Natural killer cell (primary cell): ENCODE measurements around the gene ZNF521. TPM values are rescaled to one million over a fixed set of nuclear protein-coding genes. Genes with fewer than 3 reads are reported as not detected.

ENCODE experiments used
- ATAC-seq, 3 donors: fragments of 150-1000 bp in 2 of 3; fragments of 200-7000 bp in 1 of 3; cut with Tn5 transposase; 1 replicate in 1 of 3; 2 replicates in 2 of 3; pipeline ENCODE4 v1.10.0; 2021; ENCODE audit warnings: mild to moderate bottlenecking in 2 of 3, moderate library complexity in 2 of 3
- DNase-seq, 2 donors: peaks; one replicate each; pipeline versions ENCODE4 v3.0.0 to v3.0.0-alpha.2; 2013 to 2021; ENCODE audit warnings: mixed read lengths in 1 of 2
- H3K27ac ChIP-seq: one replicate; pipeline ENCODE4 v1.5.1; 2013; ENCODE audit warnings: mild to moderate bottlenecking, low read length
- H3K27me3 ChIP-seq: one replicate; pipeline ENCODE4 v1.6.1; 2013; ENCODE audit warnings: low read length; ENCODE audit not compliant: control insufficient read depth, insufficient read depth
- H3K36me3 ChIP-seq: one replicate; pipeline ENCODE4 v1.6.1; 2013; ENCODE audit warnings: low read length; ENCODE audit not compliant: control insufficient read depth, insufficient read depth
- H3K4me1 ChIP-seq: one replicate; pipeline ENCODE4 v1.6.1; 2013; ENCODE audit warnings: low read length; ENCODE audit not compliant: control insufficient read depth, insufficient read depth
- H3K4me3 ChIP-seq: one replicate; pipeline ENCODE4 v1.5.1; 2013; ENCODE audit warnings: low read length
- H3K9me3 ChIP-seq: one replicate; pipeline ENCODE4 v1.6.1; 2013; ENCODE audit warnings: low read length; ENCODE audit not compliant: control insufficient read depth, insufficient read depth
- H3K27ac Mint-ChIP-seq, 2 donors: one replicate each; pipeline ENCODE4 v1.8.0; 2022; ENCODE audit warnings: mild to moderate bottlenecking in 2 of 2, mixed read lengths in 2 of 2, moderate library complexity in 1 of 2
- H3K27me3 Mint-ChIP-seq, 2 donors: one replicate each; pipeline ENCODE4 v1.8.0; 2022; ENCODE audit warnings: low read depth in 2 of 2, mixed read lengths in 2 of 2
- H3K36me3 Mint-ChIP-seq: one replicate; pipeline ENCODE4 v1.8.0; 2022; ENCODE audit warnings: mixed read lengths
- H3K4me1 Mint-ChIP-seq, 2 donors: one replicate each; pipeline ENCODE4 v1.8.0; 2022; ENCODE audit warnings: mixed read lengths in 2 of 2
- H3K4me3 Mint-ChIP-seq: one replicate; pipeline ENCODE4 v1.8.0; 2022; ENCODE audit warnings: mild to moderate bottlenecking, moderate library complexity, mixed read lengths
- H3K9me3 Mint-ChIP-seq, 2 donors: one replicate each; pipeline ENCODE4 v1.8.0; 2022; ENCODE audit warnings: mixed read lengths in 2 of 2
- WGBS: methylation state at CpG from one replicate; pipeline ENCODE4 v1.1.7; 2013; ENCODE audit warnings: missing lambda C conversion rate; ENCODE audit not compliant: insufficient coverage; 5-methylcytosine and 5-hydroxymethylcytosine counted together
- intact Hi-C: fragments of 100-400 bp; cut with micrococcal nuclease; formaldehyde crosslinking; loops from one replicate; pipeline ENCODE4 v1.14.2; 2022
- total RNA-seq, 4 donors: library from RNA; stranded (reverse); fragments of 120-200 nt in 1 of 4; gene quantifications; one replicate each; pipeline versions ENCODE4 v1.2.3 to v1.2.4, GENCODE V29; 2013 to 2022
- TF ChIP-seq, protein P1 (sequence below): fragments of 200-600 bp; IDR thresholded peaks from one replicate; pipeline ENCODE4 v1.8.0; 2022; ENCODE audit warnings: antibody characterized with exemption

The ZNF521 gene
- total RNA-seq, 3 donors from 2014 or later (not counting 1 experiment from before 2014, with no cell fraction given) = 0.19 to 3.5 (median 0.54) TPM

DNA sequence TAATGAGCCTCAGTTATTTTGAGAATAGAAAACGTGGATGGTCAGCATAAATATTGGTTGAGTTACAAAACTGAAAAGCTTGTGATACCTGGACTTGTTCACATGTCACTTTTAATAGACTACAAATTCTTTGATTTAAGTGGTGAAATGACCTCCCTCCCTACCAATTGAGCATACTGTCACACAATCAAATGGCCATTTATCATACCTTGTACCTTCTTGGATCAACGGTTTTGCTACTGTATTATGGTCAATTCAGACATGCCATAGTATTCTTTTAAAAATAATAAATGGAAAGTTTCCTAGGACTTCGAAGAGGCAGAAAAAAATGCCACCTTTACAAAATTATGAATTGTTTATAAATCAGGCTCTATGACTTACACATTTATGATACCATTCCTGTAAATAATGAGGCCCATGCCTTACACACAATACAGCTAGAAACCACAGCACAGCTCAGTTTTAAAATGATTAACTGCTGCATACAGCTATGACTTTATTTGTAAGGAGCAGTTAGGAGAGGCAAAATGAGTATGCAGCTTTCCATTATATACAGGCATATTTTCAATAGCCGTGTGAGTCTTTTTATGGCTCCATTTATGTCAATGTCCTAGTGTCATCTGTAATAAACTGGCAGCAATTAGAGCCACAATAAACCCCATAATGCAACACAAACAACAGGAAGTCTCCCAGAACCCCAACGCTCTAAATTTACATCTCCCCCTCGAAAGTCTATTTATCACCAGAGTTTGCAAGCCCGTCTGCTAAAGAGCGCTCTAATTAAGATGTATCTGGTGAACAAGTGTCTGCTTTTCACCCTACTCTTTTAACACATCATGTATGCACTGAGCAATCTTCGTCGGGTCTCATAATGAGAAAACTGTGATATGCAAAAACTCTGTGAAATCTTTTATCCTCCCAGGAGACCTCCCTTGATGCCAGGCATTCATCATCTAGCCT, 176.1 kb downstream of the ZNF521 start:
- Histone ChIP-seq H3K9me3 (no peaks in the 10 kb centered on the region), H3K4me1 (no peaks in the 10 kb centered on the region), H3K27me3 (no peaks in the 10 kb centered on the region), H3K27ac (no peak overlapping the region), H3K4me3 (no peak overlapping the region), H3K36me3 (no peaks in the 10 kb centered on the region)
- no peak for ATAC-seq
- TF ChIP-seq, protein P1, sequence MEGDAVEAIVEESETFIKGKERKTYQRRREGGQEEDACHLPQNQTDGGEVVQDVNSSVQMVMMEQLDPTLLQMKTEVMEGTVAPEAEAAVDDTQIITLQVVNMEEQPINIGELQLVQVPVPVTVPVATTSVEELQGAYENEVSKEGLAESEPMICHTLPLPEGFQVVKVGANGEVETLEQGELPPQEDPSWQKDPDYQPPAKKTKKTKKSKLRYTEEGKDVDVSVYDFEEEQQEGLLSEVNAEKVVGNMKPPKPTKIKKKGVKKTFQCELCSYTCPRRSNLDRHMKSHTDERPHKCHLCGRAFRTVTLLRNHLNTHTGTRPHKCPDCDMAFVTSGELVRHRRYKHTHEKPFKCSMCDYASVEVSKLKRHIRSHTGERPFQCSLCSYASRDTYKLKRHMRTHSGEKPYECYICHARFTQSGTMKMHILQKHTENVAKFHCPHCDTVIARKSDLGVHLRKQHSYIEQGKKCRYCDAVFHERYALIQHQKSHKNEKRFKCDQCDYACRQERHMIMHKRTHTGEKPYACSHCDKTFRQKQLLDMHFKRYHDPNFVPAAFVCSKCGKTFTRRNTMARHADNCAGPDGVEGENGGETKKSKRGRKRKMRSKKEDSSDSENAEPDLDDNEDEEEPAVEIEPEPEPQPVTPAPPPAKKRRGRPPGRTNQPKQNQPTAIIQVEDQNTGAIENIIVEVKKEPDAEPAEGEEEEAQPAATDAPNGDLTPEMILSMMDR = no peak
- Mint-ChIP-seq H3K9me3 (no peaks in the 10 kb centered on the region), H3K4me3 (no peak overlapping the region), H3K27me3 (peaks cover 9 to 10% of the 10 kb centered on the region in 2 donors), H3K4me1 (no peaks in the 10 kb centered on the region), H3K36me3 (no peaks in the 10 kb centered on the region), H3K27ac (no peak overlapping the region)
- DNase-seq = no peak
- intact Hi-C loops = no loop called here
- 87% methylated on average over 8 of the region's 10 CpGs for WGBS

DNA sequence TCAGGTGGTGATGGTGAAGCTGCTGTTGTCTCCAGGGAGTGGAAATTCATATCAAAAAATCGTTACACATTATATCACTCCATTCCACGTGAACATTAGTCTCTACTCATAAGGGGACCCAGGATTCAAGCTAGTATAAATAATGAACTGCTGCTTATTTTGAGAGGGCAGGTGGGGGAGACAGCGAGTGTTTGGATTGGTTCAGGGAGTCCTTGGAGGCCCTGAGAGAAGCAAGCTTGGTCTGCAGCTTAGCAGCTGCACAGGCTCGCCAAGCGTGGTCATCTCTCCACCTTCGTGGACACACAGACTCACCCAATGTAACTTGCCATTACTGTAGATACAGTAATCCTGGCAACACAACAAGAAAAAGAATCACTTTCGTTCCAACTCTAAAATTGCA, 177.6 kb downstream of the ZNF521 start:
- ATAC-seq (no peak), DNase-seq (no peak)
- H3K4me1 ChIP-seq = no peaks in the 10 kb centered on the region
- H3K27me3 ChIP-seq = no peaks in the 10 kb centered on the region
- no peak overlapping the region for H3K4me3 Mint-ChIP-seq
- H3K36me3 Mint-ChIP-seq = no peaks in the 10 kb centered on the region
- H3K27ac ChIP-seq = no peak overlapping the region
- intact Hi-C loops = no loop called here
- no peak overlapping the region for H3K4me3 ChIP-seq
- TF ChIP-seq, protein P1 = no peak
- H3K27me3 Mint-ChIP-seq = peaks cover 9% of the 10 kb centered on the region in 2 donors
- WGBS = 84% methylated on average over 5 of the region's 7 CpGs
- no peaks in the 10 kb centered on the region for H3K36me3 ChIP-seq
- no peak overlapping the region for H3K27ac Mint-ChIP-seq
- no peaks in the 10 kb centered on the region for H3K9me3 Mint-ChIP-seq
- no peaks in the 10 kb centered on the region for H3K9me3 ChIP-seq
- H3K4me1 Mint-ChIP-seq = no peaks in the 10 kb centered on the region

DNA sequence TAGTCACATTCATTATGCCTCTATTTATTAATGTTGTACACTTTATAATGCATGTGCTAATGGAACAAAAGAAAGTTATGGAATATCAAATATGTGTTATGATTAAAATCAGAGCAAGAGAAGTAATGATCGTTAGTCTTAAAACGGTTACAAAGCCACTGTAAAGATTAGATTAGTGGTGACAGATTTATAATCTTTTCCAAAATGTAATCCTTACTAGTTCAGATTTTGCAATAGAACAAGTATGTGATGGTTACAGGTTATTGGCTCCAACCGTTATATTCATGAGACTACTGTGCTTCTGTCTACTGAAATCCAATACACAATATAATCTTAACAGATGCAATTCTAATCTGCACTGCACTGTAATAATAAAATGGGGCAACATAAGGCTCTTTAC, 180.6 kb downstream of the ZNF521 start:
- WGBS = no CpG with 5 or more reads among the region's 3 CpGs
- H3K9me3 ChIP-seq = no peaks in the 10 kb centered on the region
- intact Hi-C loops = no loop called here

More for the DNA sequence above, 180.6 kb downstream of the ZNF521 start:
- no peaks in the 10 kb centered on the region for H3K4me1 ChIP-seq
- no peaks in the 10 kb centered on the region for H3K27me3 ChIP-seq
- TF ChIP-seq, protein P1 = no peak
- H3K27ac Mint-ChIP-seq = no peak overlapping the region
- H3K36me3 ChIP-seq = no peaks in the 10 kb centered on the region
- H3K4me3 Mint-ChIP-seq = no peak overlapping the region
- no peaks in the 10 kb centered on the region for H3K27me3 Mint-ChIP-seq
- no peak overlapping the region for H3K4me3 ChIP-seq
- H3K4me1 Mint-ChIP-seq = peaks cover 0 to under 1% of the 10 kb centered on the region in 2 donors
- ATAC-seq (no peak), DNase-seq (no peak)
- no peaks in the 10 kb centered on the region for H3K36me3 Mint-ChIP-seq
- no peaks in the 10 kb centered on the region for H3K9me3 Mint-ChIP-seq
- H3K27ac ChIP-seq = no peak overlapping the region
